Keratinocyte (primary cell): ENCODE data around the gene RHBDL2. TPM values are rescaled to one million over a fixed set of nuclear protein-coding genes. Genes with fewer than 3 reads are reported as not detected.

ENCODE experiments used
- DNase-seq: peaks from one replicate; pipeline ENCODE4 v3.0.0-alpha.2; 2011; ENCODE audit warnings: low read depth, missing footprints, low spot score
- FAIRE-seq: peaks from 2 replicates; lab custom pipeline; 2011; peaks lifted over from hg19 to GRCh38; lab: Jason Lieb, UNC
- H2AFZ ChIP-seq: 2 replicates; pipeline ENCODE4 v1.6.0; 2012; ENCODE audit warnings: low read length, control low read depth, inconsistent platforms; ENCODE audit not compliant: control insufficient read depth
- H3K27ac ChIP-seq: 2 replicates; pipeline ENCODE4 v1.5.1; 2011; ENCODE audit warnings: low read length; ENCODE audit not compliant: control insufficient read depth, insufficient read depth
- H3K27me3 ChIP-seq: 3 replicates; pipeline ENCODE4 v1.6.0; 2011; ENCODE audit warnings: low read length; ENCODE audit not compliant: control insufficient read depth, insufficient read depth; ENCODE audit errors: extremely low read depth
- H3K36me3 ChIP-seq, 2 experiments: 2 replicates in 1 of 2; 3 replicates in 1 of 2; pipeline ENCODE4 v1.5.1; 2011; ENCODE audit warnings: low read length in 2 of 2, mild to moderate bottlenecking in 1 of 2; ENCODE audit not compliant: control insufficient read depth in 2 of 2, insufficient read depth in 2 of 2; ENCODE audit errors: extremely low read depth in 1 of 2
- H3K4me1 ChIP-seq: 3 replicates; pipeline ENCODE4 v1.5.1; 2011; ENCODE audit warnings: low read length; ENCODE audit not compliant: control insufficient read depth, insufficient read depth; ENCODE audit errors: extremely low read depth
- H3K4me2 ChIP-seq: 3 replicates; pipeline ENCODE4 v1.6.0; 2011; ENCODE audit warnings: low read depth, low read length; ENCODE audit not compliant: control insufficient read depth, insufficient read depth; ENCODE audit errors: extremely low read depth
- H3K4me3 ChIP-seq, 3 experiments: fragments of 200-600 bp in 1 of 3; sonication (generic) in 1 of 3; 2 replicates in 2 of 3; 3 replicates in 1 of 3; pipeline ENCODE4 v1.5.1; 2011 to 2016; ENCODE audit warnings: low read length in 3 of 3, mild to moderate bottlenecking in 3 of 3, control low read depth in 2 of 3, inconsistent platforms in 1 of 3, low read depth in 1 of 3, mixed read lengths in 1 of 3, mixed run types in 1 of 3, moderate library complexity in 1 of 3; ENCODE audit not compliant: control insufficient read depth in 2 of 3, insufficient read depth in 2 of 3; ENCODE audit errors: extremely low read depth in 1 of 3
- H3K79me2 ChIP-seq: 2 replicates; pipeline ENCODE4 v1.6.0; 2012; ENCODE audit warnings: low read length; ENCODE audit not compliant: control insufficient read depth, insufficient read depth
- H3K9ac ChIP-seq: 3 replicates; pipeline ENCODE4 v1.6.0; 2011; ENCODE audit warnings: low read length; ENCODE audit not compliant: control insufficient read depth, insufficient read depth; ENCODE audit errors: extremely low read depth
- H3K9me1 ChIP-seq: 3 replicates; pipeline ENCODE4 v1.6.0; 2011; ENCODE audit warnings: low read length; ENCODE audit not compliant: control insufficient read depth, insufficient read depth; ENCODE audit errors: extremely low read depth
- H3K9me3 ChIP-seq: 2 replicates; pipeline ENCODE4 v1.5.1; 2012; ENCODE audit warnings: low read depth, low read length; ENCODE audit not compliant: control insufficient read depth
- H4K20me1 ChIP-seq: 3 replicates; pipeline ENCODE4 v1.6.0; 2011; ENCODE audit warnings: low read length; ENCODE audit not compliant: control insufficient read depth, insufficient read depth; ENCODE audit errors: extremely low read depth
- EZH2 ChIP-seq: IDR thresholded peaks from one replicate; pipeline ENCODE4 v1.6.1; 2012; ENCODE audit warnings: inconsistent platforms, mild to moderate bottlenecking, low read length, moderate library complexity
- dilution Hi-C: fragments of 300-500 bp; cut with MboI; formaldehyde crosslinking; loops from one replicate; pipeline ENCODE4 v1.7.0; 2020; ENCODE audit warnings: low sequenced_read_pairs; ENCODE audit not compliant: extremely low pct_ligation_motif_present
- polyA plus RNA-seq, 5 experiments: library from polyadenylated mRNA; depleted of rRNA in 3 of 5; stranded (reverse) in 3 of 5; stranded (forward) in 1 of 5; unstranded in 1 of 5; fragments of >200 nt; gene quantifications; 1 replicate in 1 of 5; 2 replicates in 3 of 5; 3 replicates in 1 of 5; pipeline versions ENCODE4 v1.2.1 to v1.2.3, GENCODE V29; 2011 to 2012; ENCODE audit warnings: missing spikeins in 2 of 5, low read depth in 1 of 5, low replicate concordance in 1 of 5
- TF ChIP-seq, protein P1 (sequence below), 3 experiments: IDR thresholded peaks in 1 of 3; conservative IDR thresholded peaks in 1 of 3; optimal IDR thresholded peaks in 1 of 3; 2 replicates in 2 of 3; 3 replicates in 1 of 3; pipeline versions ENCODE3 to v1.5.1; 2011; ENCODE audit warnings: low read length in 3 of 3, mild to moderate bottlenecking in 3 of 3, moderate library complexity in 2 of 3, control low read depth in 1 of 3, inconsistent platforms in 1 of 3; ENCODE audit not compliant: insufficient read depth in 2 of 3; ENCODE audit errors: extremely low read depth in 1 of 3

RHBDL2 gene
- polyA plus RNA-seq, 1 donor (not counting 4 experiments of a cell fraction or from before 2014, with no cell fraction given), result 7.9 TPM

- dilution Hi-C loops, result no loop called here
Measured at GRCh38 chr1:38898653-38899230, 42.9 kb downstream of the RHBDL2 start.

DNA sequence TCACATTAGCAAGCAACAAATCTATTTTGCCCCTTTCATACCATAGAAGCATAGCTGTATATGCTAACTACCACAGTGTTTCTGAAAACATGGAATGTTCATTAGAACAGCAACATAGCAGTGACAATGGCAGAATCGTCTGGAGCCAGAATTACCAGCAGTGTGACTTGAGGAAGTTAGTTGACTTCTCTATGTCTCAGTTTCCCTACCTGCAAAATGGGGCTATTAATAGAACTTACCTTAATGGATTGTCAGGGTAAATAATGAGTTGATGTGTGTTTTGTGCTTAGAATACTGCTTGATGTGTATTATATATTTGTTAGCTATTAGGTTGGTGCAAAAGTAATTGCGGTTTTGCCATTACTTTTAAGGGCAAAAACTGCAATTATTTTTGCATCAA lies 45.5 kb downstream of the RHBDL2 start:
- no peak overlapping the region for H2AFZ ChIP-seq
- no peak overlapping the region for H3K4me2 ChIP-seq
- no peaks in the 10 kb centered on the region for H4K20me1 ChIP-seq
- no peaks in the 10 kb centered on the region for H3K79me2 ChIP-seq
- H3K9me3 ChIP-seq, result no peaks in the 10 kb centered on the region
- TF ChIP-seq, protein P1, sequence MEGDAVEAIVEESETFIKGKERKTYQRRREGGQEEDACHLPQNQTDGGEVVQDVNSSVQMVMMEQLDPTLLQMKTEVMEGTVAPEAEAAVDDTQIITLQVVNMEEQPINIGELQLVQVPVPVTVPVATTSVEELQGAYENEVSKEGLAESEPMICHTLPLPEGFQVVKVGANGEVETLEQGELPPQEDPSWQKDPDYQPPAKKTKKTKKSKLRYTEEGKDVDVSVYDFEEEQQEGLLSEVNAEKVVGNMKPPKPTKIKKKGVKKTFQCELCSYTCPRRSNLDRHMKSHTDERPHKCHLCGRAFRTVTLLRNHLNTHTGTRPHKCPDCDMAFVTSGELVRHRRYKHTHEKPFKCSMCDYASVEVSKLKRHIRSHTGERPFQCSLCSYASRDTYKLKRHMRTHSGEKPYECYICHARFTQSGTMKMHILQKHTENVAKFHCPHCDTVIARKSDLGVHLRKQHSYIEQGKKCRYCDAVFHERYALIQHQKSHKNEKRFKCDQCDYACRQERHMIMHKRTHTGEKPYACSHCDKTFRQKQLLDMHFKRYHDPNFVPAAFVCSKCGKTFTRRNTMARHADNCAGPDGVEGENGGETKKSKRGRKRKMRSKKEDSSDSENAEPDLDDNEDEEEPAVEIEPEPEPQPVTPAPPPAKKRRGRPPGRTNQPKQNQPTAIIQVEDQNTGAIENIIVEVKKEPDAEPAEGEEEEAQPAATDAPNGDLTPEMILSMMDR (optimal IDR thresholded peaks at IDR 0.05 in 1 of 3, IDR thresholded peaks at IDR 0.05 in 1 of 3, conservative IDR thresholded peaks at IDR 0.05 in 1 of 3; ENCODE audit: extremely low read depth in 1 of 3, insufficient read depth in 2 of 3, low read length in 3 of 3), result no peak
- TF ChIP-seq EZH2, result no peak
- FAIRE-seq (no peak), DNase-seq (no peak)
- H3K9me1 ChIP-seq, result peaks cover 4% of the 10 kb centered on the region
- H3K4me1 ChIP-seq, result peaks cover 12% of the 10 kb centered on the region
- H3K27me3 ChIP-seq, result no peaks in the 10 kb centered on the region
- no peaks in the 10 kb centered on the region for H3K36me3 ChIP-seq
- no peak overlapping the region for H3K9ac ChIP-seq
- dilution Hi-C loops, result no loop called here
- H3K27ac ChIP-seq, result no peak overlapping the region
- H3K4me3 ChIP-seq, result no peak overlapping the region

More at GRCh38 chr1:38898653-38899230, 42.9 kb downstream of the RHBDL2 start:
- H4K20me1 ChIP-seq, result no peaks in the 10 kb centered on the region
- H3K4me3 ChIP-seq, result no peak overlapping the region
- TF ChIP-seq EZH2, result no peak
- TF ChIP-seq, protein P1 (optimal IDR thresholded peaks at IDR 0.05 in 1 of 3, IDR thresholded peaks at IDR 0.05 in 1 of 3, conservative IDR thresholded peaks at IDR 0.05 in 1 of 3; ENCODE audit: extremely low read depth in 1 of 3, insufficient read depth in 2 of 3, low read length in 3 of 3), result no peak
- peaks cover 4% of the 10 kb centered on the region for H3K9me1 ChIP-seq
- DNase-seq, result no peak
- no peaks in the 10 kb centered on the region for H3K36me3 ChIP-seq
- no peak overlapping the region for H2AFZ ChIP-seq
- peak; percentile 87 for FAIRE-seq
- H3K79me2 ChIP-seq, result no peaks in the 10 kb centered on the region
- no peaks in the 10 kb centered on the region for H3K9me3 ChIP-seq
- H3K27me3 ChIP-seq, result no peaks in the 10 kb centered on the region
- peak overlapping the region; percentile 45 for H3K27ac ChIP-seq
- no peak overlapping the region for H3K9ac ChIP-seq
- peak overlapping the region; percentile 30 for H3K4me2 ChIP-seq
- peaks cover 12% of the 10 kb centered on the region for H3K4me1 ChIP-seq
